Keratinocyte (primary cell): ENCODE results near the gene DENND1A. TPM values are rescaled to one million over a fixed set of nuclear protein-coding genes. Genes with fewer than 3 reads are reported as not detected.

Source experiments
- DNase-seq: peaks from one replicate; pipeline ENCODE4 v3.0.0-alpha.2; 2011; ENCODE audit warnings: low read depth, missing footprints, low spot score
- FAIRE-seq: peaks from 2 replicates; lab custom pipeline; 2011; peaks lifted over from hg19 to GRCh38; lab: Jason Lieb, UNC
- H2AFZ ChIP-seq: 2 replicates; pipeline ENCODE4 v1.6.0; 2012; ENCODE audit warnings: low read length, control low read depth, inconsistent platforms; ENCODE audit not compliant: control insufficient read depth
- H3K27ac ChIP-seq: 2 replicates; pipeline ENCODE4 v1.5.1; 2011; ENCODE audit warnings: low read length; ENCODE audit not compliant: control insufficient read depth, insufficient read depth
- H3K27me3 ChIP-seq: 3 replicates; pipeline ENCODE4 v1.6.0; 2011; ENCODE audit warnings: low read length; ENCODE audit not compliant: control insufficient read depth, insufficient read depth; ENCODE audit errors: extremely low read depth
- H3K36me3 ChIP-seq, 2 experiments: 2 replicates in 1 of 2; 3 replicates in 1 of 2; pipeline ENCODE4 v1.5.1; 2011; ENCODE audit warnings: low read length in 2 of 2, mild to moderate bottlenecking in 1 of 2; ENCODE audit not compliant: control insufficient read depth in 2 of 2, insufficient read depth in 2 of 2; ENCODE audit errors: extremely low read depth in 1 of 2
- H3K4me1 ChIP-seq: 3 replicates; pipeline ENCODE4 v1.5.1; 2011; ENCODE audit warnings: low read length; ENCODE audit not compliant: control insufficient read depth, insufficient read depth; ENCODE audit errors: extremely low read depth
- H3K4me2 ChIP-seq: 3 replicates; pipeline ENCODE4 v1.6.0; 2011; ENCODE audit warnings: low read depth, low read length; ENCODE audit not compliant: control insufficient read depth, insufficient read depth; ENCODE audit errors: extremely low read depth
- H3K4me3 ChIP-seq, 3 experiments: fragments of 200-600 bp in 1 of 3; sonication (generic) in 1 of 3; 2 replicates in 2 of 3; 3 replicates in 1 of 3; pipeline ENCODE4 v1.5.1; 2011 to 2016; ENCODE audit warnings: low read length in 3 of 3, mild to moderate bottlenecking in 3 of 3, control low read depth in 2 of 3, inconsistent platforms in 1 of 3, low read depth in 1 of 3, mixed read lengths in 1 of 3, mixed run types in 1 of 3, moderate library complexity in 1 of 3; ENCODE audit not compliant: control insufficient read depth in 2 of 3, insufficient read depth in 2 of 3; ENCODE audit errors: extremely low read depth in 1 of 3
- H3K79me2 ChIP-seq: 2 replicates; pipeline ENCODE4 v1.6.0; 2012; ENCODE audit warnings: low read length; ENCODE audit not compliant: control insufficient read depth, insufficient read depth
- H3K9ac ChIP-seq: 3 replicates; pipeline ENCODE4 v1.6.0; 2011; ENCODE audit warnings: low read length; ENCODE audit not compliant: control insufficient read depth, insufficient read depth; ENCODE audit errors: extremely low read depth
- H3K9me1 ChIP-seq: 3 replicates; pipeline ENCODE4 v1.6.0; 2011; ENCODE audit warnings: low read length; ENCODE audit not compliant: control insufficient read depth, insufficient read depth; ENCODE audit errors: extremely low read depth
- H3K9me3 ChIP-seq: 2 replicates; pipeline ENCODE4 v1.5.1; 2012; ENCODE audit warnings: low read depth, low read length; ENCODE audit not compliant: control insufficient read depth
- H4K20me1 ChIP-seq: 3 replicates; pipeline ENCODE4 v1.6.0; 2011; ENCODE audit warnings: low read length; ENCODE audit not compliant: control insufficient read depth, insufficient read depth; ENCODE audit errors: extremely low read depth
- CTCF ChIP-seq, 3 experiments: IDR thresholded peaks in 1 of 3; conservative IDR thresholded peaks in 1 of 3; optimal IDR thresholded peaks in 1 of 3; 2 replicates in 2 of 3; 3 replicates in 1 of 3; pipeline versions ENCODE3 to v1.5.1; 2011; ENCODE audit warnings: low read length in 3 of 3, mild to moderate bottlenecking in 3 of 3, moderate library complexity in 2 of 3, control low read depth in 1 of 3, inconsistent platforms in 1 of 3; ENCODE audit not compliant: insufficient read depth in 2 of 3; ENCODE audit errors: extremely low read depth in 1 of 3
- EZH2 ChIP-seq: IDR thresholded peaks from one replicate; pipeline ENCODE4 v1.6.1; 2012; ENCODE audit warnings: inconsistent platforms, mild to moderate bottlenecking, low read length, moderate library complexity
- dilution Hi-C: fragments of 300-500 bp; cut with MboI; formaldehyde crosslinking; loops from one replicate; pipeline ENCODE4 v1.7.0; 2020; ENCODE audit warnings: low sequenced_read_pairs; ENCODE audit not compliant: extremely low pct_ligation_motif_present
- polyA plus RNA-seq, 5 experiments: library from polyadenylated mRNA; depleted of rRNA in 3 of 5; stranded (reverse) in 3 of 5; stranded (forward) in 1 of 5; unstranded in 1 of 5; fragments of >200 nt; gene quantifications; 1 replicate in 1 of 5; 2 replicates in 3 of 5; 3 replicates in 1 of 5; pipeline versions ENCODE4 v1.2.1 to v1.2.3, GENCODE V29; 2011 to 2012; ENCODE audit warnings: missing spikeins in 2 of 5, low read depth in 1 of 5, low replicate concordance in 1 of 5

The DENND1A gene
- polyA plus RNA-seq, 1 donor (not counting 4 experiments of a cell fraction or from before 2014, with no cell fraction given) = 13.0 TPM

GRCh38 chr9:123960965-123961364, 31.0 kb upstream of the DENND1A start:
- dilution Hi-C loops = no loop called here
- FAIRE-seq = no peak

GRCh38 chr9:123960366-123960765, 30.4 kb upstream of the DENND1A start:
- TF ChIP-seq EZH2 (no peak), CTCF (optimal IDR thresholded peaks at IDR 0.05 in 1 of 3, IDR thresholded peaks at IDR 0.05 in 1 of 3, conservative IDR thresholded peaks at IDR 0.05 in 1 of 3; ENCODE audit: extremely low read depth in 1 of 3, insufficient read depth in 2 of 3, low read length in 3 of 3) (peak; percentile 16 to 32 (median 26))
- no peaks in the 10 kb centered on the region for H3K36me3 ChIP-seq
- H2AFZ ChIP-seq = no peak overlapping the region
- no peak overlapping the region for H3K9ac ChIP-seq
- no peaks in the 10 kb centered on the region for H3K79me2 ChIP-seq
- H3K4me3 ChIP-seq = no peak overlapping the region
- H3K4me1 ChIP-seq = no peaks in the 10 kb centered on the region
- peaks cover 29% of the 10 kb centered on the region for H3K27me3 ChIP-seq
- H3K27ac ChIP-seq = no peak overlapping the region
- H3K9me1 ChIP-seq = no peaks in the 10 kb centered on the region
- FAIRE-seq (no peak), DNase-seq (no peak)
- H3K4me2 ChIP-seq = no peak overlapping the region
- no peaks in the 10 kb centered on the region for H3K9me3 ChIP-seq
- H4K20me1 ChIP-seq = no peaks in the 10 kb centered on the region
- dilution Hi-C loops = no loop called here

More at GRCh38 chr9:123960965-123961364, 31.0 kb upstream of the DENND1A start:
- Histone ChIP-seq H4K20me1 (no peaks in the 10 kb centered on the region), H3K4me1 (no peaks in the 10 kb centered on the region), H3K27ac (no peak overlapping the region), H3K79me2 (no peaks in the 10 kb centered on the region), H3K36me3 (no peaks in the 10 kb centered on the region), H3K9ac (no peak overlapping the region), H3K4me3 (no peak overlapping the region), H3K9me3 (no peaks in the 10 kb centered on the region), H3K4me2 (no peak overlapping the region), H3K9me1 (no peaks in the 10 kb centered on the region), H3K27me3 (peaks cover 29% of the 10 kb centered on the region), H2AFZ (no peak overlapping the region)
- no peak for TF ChIP-seq CTCF (optimal IDR thresholded peaks at IDR 0.05 in 1 of 3, IDR thresholded peaks at IDR 0.05 in 1 of 3, conservative IDR thresholded peaks at IDR 0.05 in 1 of 3; ENCODE audit: extremely low read depth in 1 of 3, insufficient read depth in 2 of 3, low read length in 3 of 3)
- no peak for TF ChIP-seq EZH2
- DNase-seq = no peak
